ENCODE results near the gene COL24A1.

COL24A1 gene

DNA sequence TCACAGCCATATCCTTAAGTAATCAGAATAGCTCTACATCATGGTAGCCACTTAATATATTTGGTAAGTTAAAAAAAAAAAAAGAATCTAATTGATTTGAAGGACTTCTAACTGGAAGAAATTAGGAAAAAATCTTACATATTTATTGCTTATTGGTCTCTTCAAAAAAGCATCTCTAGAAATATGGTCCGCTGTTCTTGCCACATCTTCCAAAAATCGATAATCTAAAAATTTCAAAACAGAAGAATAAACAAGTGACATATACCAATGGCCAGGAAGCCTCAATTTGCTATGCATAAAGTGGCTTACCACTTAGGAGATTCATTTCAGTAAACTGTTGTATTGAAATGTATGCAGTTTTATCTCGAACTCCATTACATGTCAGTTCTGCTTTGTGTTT lies 450.6 kb downstream of the COL24A1 start:
- Histone ChIP-seq H3K27ac (ENCODE audit: low read depth, low read length) (no peak overlapping the region), H3K9ac (ENCODE audit: low read length) (no peak overlapping the region), H3K4me1 (ENCODE audit: insufficient read depth, low read length) (peaks cover 14% of the 10 kb centered on the region), H3K9me3 (ENCODE audit: low read length) (no peaks in the 10 kb centered on the region), H3K27me3 (ENCODE audit: control insufficient read depth in 1 of 2, insufficient read depth in 2 of 2, low read length in 2 of 2) (no peaks in the 10 kb centered on the region), H3K36me3 (ENCODE audit: insufficient read depth, low read length) (peaks cover 17% of the 10 kb centered on the region), H3K4me3 (ENCODE audit: low read depth in 1 of 2, low read length in 2 of 2) (no peak overlapping the region)

- no peak overlapping the region for H3K27ac ChIP-seq (ENCODE audit: low read depth, low read length)
- H3K4me1 ChIP-seq (ENCODE audit: insufficient read depth, low read length) = peaks cover 6% of the 10 kb centered on the region
- H3K9me3 ChIP-seq (ENCODE audit: low read length) = no peaks in the 10 kb centered on the region
- no peaks in the 10 kb centered on the region for H3K27me3 ChIP-seq (ENCODE audit: control insufficient read depth in 1 of 2, insufficient read depth in 2 of 2, low read length in 2 of 2)
- H3K9ac ChIP-seq (ENCODE audit: low read length) = no peak overlapping the region
- H3K36me3 ChIP-seq (ENCODE audit: insufficient read depth, low read length) = peaks cover 17% of the 10 kb centered on the region
- no peak overlapping the region for H3K4me3 ChIP-seq (ENCODE audit: low read depth in 1 of 2, low read length in 2 of 2)
Observed at GRCh38 chr1:85700422-85700821, 456.1 kb downstream of the COL24A1 start.

DNA sequence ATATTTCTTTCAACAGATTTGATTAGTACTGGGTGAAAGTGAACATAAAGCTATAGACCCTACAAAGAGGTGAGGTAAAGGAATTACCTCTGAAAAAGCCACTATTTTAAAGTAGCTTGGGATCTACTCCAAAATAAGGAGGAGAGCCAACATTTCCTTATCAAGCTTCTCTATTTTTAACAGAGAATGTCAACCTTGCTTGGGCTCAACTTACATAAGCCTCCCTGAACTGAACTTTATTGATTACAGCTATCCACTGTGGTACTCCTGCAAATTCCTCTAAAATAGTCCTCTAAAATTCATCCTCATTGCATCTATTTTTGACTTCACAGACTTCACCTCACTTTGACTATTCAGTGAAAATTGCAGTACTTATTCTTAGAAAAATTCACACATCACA lies 458.7 kb downstream of the COL24A1 start:
- H3K9ac ChIP-seq (ENCODE audit: low read length) = no peak overlapping the region
- H3K27ac ChIP-seq (ENCODE audit: low read depth, low read length) = no peak overlapping the region
- no peak overlapping the region for H3K4me3 ChIP-seq (ENCODE audit: low read depth in 1 of 2, low read length in 2 of 2)
- no peaks in the 10 kb centered on the region for H3K27me3 ChIP-seq (ENCODE audit: control insufficient read depth in 1 of 2, insufficient read depth in 2 of 2, low read length in 2 of 2)
- no peaks in the 10 kb centered on the region for H3K9me3 ChIP-seq (ENCODE audit: low read length)
- peaks cover 6% of the 10 kb centered on the region for H3K4me1 ChIP-seq (ENCODE audit: insufficient read depth, low read length)
- H3K36me3 ChIP-seq (ENCODE audit: insufficient read depth, low read length) = peaks cover 10% of the 10 kb centered on the region

GRCh38 chr1:85692730-85693314 lies 463.8 kb downstream of the COL24A1 start:
- H3K4me3 ChIP-seq (ENCODE audit: low read depth in 1 of 2, low read length in 2 of 2) = no peak overlapping the region
- H3K9ac ChIP-seq (ENCODE audit: low read length) = no peak overlapping the region
- no peak overlapping the region for H3K27ac ChIP-seq (ENCODE audit: low read depth, low read length)
- H3K4me1 ChIP-seq (ENCODE audit: insufficient read depth, low read length) = peaks cover 2% of the 10 kb centered on the region
- no peaks in the 10 kb centered on the region for H3K36me3 ChIP-seq (ENCODE audit: insufficient read depth, low read length)
- no peaks in the 10 kb centered on the region for H3K9me3 ChIP-seq (ENCODE audit: low read length)
- no peaks in the 10 kb centered on the region for H3K27me3 ChIP-seq (ENCODE audit: control insufficient read depth in 1 of 2, insufficient read depth in 2 of 2, low read length in 2 of 2)

- H3K27ac ChIP-seq (ENCODE audit: low read depth, low read length) = no peak overlapping the region
- H3K9ac ChIP-seq (ENCODE audit: low read length) = no peak overlapping the region
- H3K27me3 ChIP-seq (ENCODE audit: control insufficient read depth in 1 of 2, insufficient read depth in 2 of 2, low read length in 2 of 2) = no peaks in the 10 kb centered on the region
- H3K4me1 ChIP-seq (ENCODE audit: insufficient read depth, low read length) = no peaks in the 10 kb centered on the region
- H3K4me3 ChIP-seq (ENCODE audit: low read depth in 1 of 2, low read length in 2 of 2) = no peak overlapping the region
- H3K9me3 ChIP-seq (ENCODE audit: low read length) = no peaks in the 10 kb centered on the region
- H3K36me3 ChIP-seq (ENCODE audit: insufficient read depth, low read length) = no peaks in the 10 kb centered on the region
Observed at GRCh38 chr1:85689775-85690404, 466.7 kb downstream of the COL24A1 start.

DNA sequence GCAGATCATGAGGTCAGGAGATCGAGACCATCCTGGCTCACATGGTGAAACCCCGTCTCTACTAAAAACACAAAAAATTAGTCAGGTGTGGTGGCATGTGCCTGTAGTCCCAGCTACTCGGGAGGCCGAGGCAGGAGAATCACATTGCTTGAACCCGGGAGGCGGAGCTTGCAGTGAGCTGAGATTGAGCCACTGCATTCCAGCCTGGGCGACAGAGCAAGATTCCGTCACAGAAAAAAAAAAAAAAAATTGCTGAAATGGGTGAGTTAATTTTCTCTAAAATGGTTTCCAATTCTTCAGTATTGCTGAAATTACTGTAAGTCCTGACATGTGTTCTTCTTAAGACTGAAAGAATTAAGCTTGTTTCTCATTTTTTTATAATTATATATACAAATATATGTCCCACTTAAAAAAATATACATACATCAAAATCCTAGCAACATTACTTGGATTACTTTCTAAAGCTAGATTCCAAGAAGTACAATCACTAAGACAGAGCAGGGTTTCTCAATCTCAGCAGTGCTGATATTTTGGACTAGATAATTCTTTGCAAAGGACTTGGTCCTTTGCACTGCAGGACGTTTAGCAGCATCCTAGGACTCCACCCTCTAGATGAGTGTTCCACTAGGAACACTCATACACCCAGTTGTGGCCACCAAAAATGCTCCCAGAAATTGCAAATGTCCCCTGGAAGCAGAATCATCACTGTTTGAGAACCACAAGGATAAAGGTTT lies 473.1 kb downstream of the COL24A1 start:
- peaks cover 9% of the 10 kb centered on the region for H3K4me1 ChIP-seq (ENCODE audit: insufficient read depth, low read length)
- no peaks in the 10 kb centered on the region for H3K27me3 ChIP-seq (ENCODE audit: control insufficient read depth in 1 of 2, insufficient read depth in 2 of 2, low read length in 2 of 2)
- H3K4me3 ChIP-seq (ENCODE audit: low read depth in 1 of 2, low read length in 2 of 2) = no peak overlapping the region
- H3K9me3 ChIP-seq (ENCODE audit: low read length) = no peaks in the 10 kb centered on the region
- H3K27ac ChIP-seq (ENCODE audit: low read depth, low read length) = no peak overlapping the region
- H3K36me3 ChIP-seq (ENCODE audit: insufficient read depth, low read length) = no peaks in the 10 kb centered on the region
- H3K9ac ChIP-seq (ENCODE audit: low read length) = no peak overlapping the region

- Histone ChIP-seq H3K36me3 (ENCODE audit: insufficient read depth, low read length) (peaks cover 5% of the 10 kb centered on the region), H3K4me3 (ENCODE audit: low read depth in 1 of 2, low read length in 2 of 2) (no peak overlapping the region), H3K4me1 (ENCODE audit: insufficient read depth, low read length) (peaks cover 9% of the 10 kb centered on the region), H3K9me3 (ENCODE audit: low read length) (no peaks in the 10 kb centered on the region), H3K9ac (ENCODE audit: low read length) (no peak overlapping the region), H3K27me3 (ENCODE audit: control insufficient read depth in 1 of 2, insufficient read depth in 2 of 2, low read length in 2 of 2) (no peaks in the 10 kb centered on the region), H3K27ac (ENCODE audit: low read depth, low read length) (no peak overlapping the region)
Observed at GRCh38 chr1:85681087-85681486, 475.5 kb downstream of the COL24A1 start.
